H1 (cell line): Measurements from ENCODE around the gene ID2. TPM values are rescaled to one million over a fixed set of nuclear protein-coding genes. Genes with fewer than 3 reads are reported as not detected.

ENCODE experiments used
- CTCF ChIA-PET: fragments of 300-600 bp; sonication (Branson Sonifier 250); formaldehyde crosslinking; loops from one replicate; lab custom pipeline; 2021; ENCODE audit not compliant: partially characterized antibody; lab: Charles Lee
- POLR2A ChIA-PET: fragments of 300-600 bp; sonication (Branson Sonifier 250); formaldehyde crosslinking; loops from one replicate; lab custom pipeline; 2021; ENCODE audit warnings: inconsistent platforms; ENCODE audit not compliant: partially characterized antibody; lab: Charles Lee
- DNase-seq, 2 experiments: peaks; one replicate each; pipeline versions ENCODE4 v3.0.0 to v3.0.0-alpha.2; 2010 to 2022; ENCODE audit warnings: low spot score in 2 of 2, low read depth in 1 of 2, mixed read lengths in 1 of 2
- FAIRE-seq: peaks from 2 replicates; lab custom pipeline; 2011; peaks lifted over from hg19 to GRCh38; lab: Jason Lieb, UNC
- H2AFZ ChIP-seq: 2 replicates; pipeline ENCODE4 v1.8.1; 2012; ENCODE audit warnings: low read length, inconsistent platforms
- H2AK5ac ChIP-seq: 2 replicates; pipeline ENCODE4 v1.6.1; 2013; ENCODE audit warnings: low read depth, low read length
- H2BK120ac ChIP-seq: replicated peaks from 2 replicates; pipeline ENCODE3; 2013; ENCODE audit warnings: low read depth, low read length, inconsistent platforms
- H2BK12ac ChIP-seq: 2 replicates; pipeline ENCODE4 v1.6.1; 2013; ENCODE audit warnings: low read depth, low read length
- H2BK15ac ChIP-seq: 2 replicates; pipeline ENCODE4 v1.6.1; 2013; ENCODE audit warnings: low read length
- H2BK20ac ChIP-seq: 2 replicates; pipeline ENCODE4 v1.6.1; 2013; ENCODE audit warnings: low read length
- H2BK5ac ChIP-seq: 2 replicates; pipeline ENCODE4 v1.6.1; 2013; ENCODE audit warnings: low read depth, low read length
- H3K14ac ChIP-seq: 2 replicates; pipeline ENCODE4 v1.6.1; 2013; ENCODE audit warnings: inconsistent platforms; ENCODE audit not compliant: insufficient read length
- H3K18ac ChIP-seq: 2 replicates; pipeline ENCODE4 v1.6.1; 2013; ENCODE audit warnings: low read length; ENCODE audit errors: extremely low read depth
- H3K23ac ChIP-seq: 2 replicates; pipeline ENCODE4 v1.6.1; 2013; ENCODE audit warnings: inconsistent platforms; ENCODE audit not compliant: insufficient read length
- H3K23me2 ChIP-seq: 2 replicates; pipeline ENCODE4 v1.6.1; 2013; ENCODE audit warnings: low read depth, low read length
- H3K27ac ChIP-seq: 2 replicates; pipeline ENCODE4 v1.6.1; 2011; ENCODE audit warnings: low read depth, low read length, inconsistent platforms
- H3K27me3 ChIP-seq, 4 experiments: replicated peaks in 1 of 4; 1 replicate in 1 of 4; 2 replicates in 3 of 4; pipeline versions ENCODE4 v1.6.1 to v1.8.1; 2011 to 2013; ENCODE audit warnings: low read length in 3 of 4, mild to moderate bottlenecking in 3 of 4, inconsistent platforms in 2 of 4, mixed read lengths in 2 of 4, moderate library complexity in 1 of 4; ENCODE audit not compliant: control insufficient read depth in 3 of 4, insufficient read depth in 3 of 4; ENCODE audit errors: extremely low read depth in 1 of 4
- H3K36me3 ChIP-seq, 4 experiments: 2 replicates each; pipeline versions ENCODE4 v1.6.1 to v1.8.1; 2011 to 2013; ENCODE audit warnings: mild to moderate bottlenecking in 4 of 4, low read length in 3 of 4, moderate library complexity in 2 of 4, control low read depth in 1 of 4, inconsistent platforms in 1 of 4; ENCODE audit not compliant: insufficient read depth in 4 of 4, control insufficient read depth in 2 of 4
- H3K4ac ChIP-seq: replicated peaks from 2 replicates; pipeline ENCODE3; 2013; ENCODE audit warnings: low read length, low read depth, mixed read lengths, inconsistent platforms; ENCODE audit not compliant: insufficient read length
- H3K4me1 ChIP-seq, 4 experiments: replicated peaks in 1 of 4; 1 replicate in 1 of 4; 2 replicates in 3 of 4; pipeline versions ENCODE4 v1.6.1 to v1.8.1; 2011 to 2013; ENCODE audit warnings: low read length in 3 of 4, inconsistent platforms in 2 of 4, mixed read lengths in 1 of 4; ENCODE audit not compliant: insufficient read depth in 4 of 4, control insufficient read depth in 3 of 4
- H3K4me2 ChIP-seq, 2 experiments: 2 replicates each; pipeline versions ENCODE4 v1.6.1 to v1.8.1; 2011 to 2013; ENCODE audit warnings: low read depth in 2 of 2, low read length in 2 of 2, control low read depth in 1 of 2, inconsistent platforms in 1 of 2, mild to moderate bottlenecking in 1 of 2; ENCODE audit not compliant: insufficient read depth in 1 of 2
- H3K4me3 ChIP-seq, 4 experiments: fragments of 200-600, 300-600 bp in 1 of 4; sonication (generic), shearing (Covaris generic), sonication (Bioruptor Twin) in 1 of 4; 2 replicates each; pipeline versions ENCODE4 v1.5.1 to v1.8.1; 2011 to 2016; ENCODE audit warnings: low read length in 4 of 4, low read depth in 3 of 4, control low read depth in 2 of 4, inconsistent platforms in 2 of 4, mild to moderate bottlenecking in 2 of 4, mixed read lengths in 1 of 4, moderate library complexity in 1 of 4; ENCODE audit not compliant: insufficient read depth in 2 of 4; ENCODE audit errors: extremely low read depth in 1 of 4
- H3K56ac ChIP-seq: replicated peaks from 2 replicates; pipeline ENCODE3; 2013; ENCODE audit warnings: low read depth, mild to moderate bottlenecking, mixed read lengths, low read length, inconsistent platforms; ENCODE audit not compliant: insufficient read length
- H3K79me1 ChIP-seq: 2 replicates; pipeline ENCODE4 v1.6.1; 2013; ENCODE audit warnings: low read depth, low read length, control low read depth
- H3K79me2 ChIP-seq, 2 experiments: 2 replicates each; pipeline versions ENCODE4 v1.6.1 to v1.8.1; 2012 to 2013; ENCODE audit warnings: low read length in 2 of 2, mild to moderate bottlenecking in 2 of 2, inconsistent platforms in 1 of 2; ENCODE audit not compliant: insufficient read depth in 2 of 2, control insufficient read depth in 1 of 2
- H3K9ac ChIP-seq, 4 experiments: replicated peaks in 1 of 4; 1 replicate in 1 of 4; 2 replicates in 3 of 4; pipeline versions ENCODE4 v1.6.1 to v1.8.1; 2011 to 2013; ENCODE audit warnings: low read depth in 3 of 4, low read length in 3 of 4, control low read depth in 2 of 4, mild to moderate bottlenecking in 2 of 4, moderate library complexity in 2 of 4, inconsistent platforms in 1 of 4; ENCODE audit errors: extremely low read depth in 1 of 4
- H3K9me3 ChIP-seq, 2 experiments: 2 replicates each; pipeline versions ENCODE4 v1.6.1 to v1.8.1; 2012 to 2013; ENCODE audit warnings: mild to moderate bottlenecking in 2 of 2, moderate library complexity in 2 of 2, control low read depth in 1 of 2, inconsistent platforms in 1 of 2, low read depth in 1 of 2, low read length in 1 of 2, mixed read lengths in 1 of 2; ENCODE audit not compliant: insufficient read depth in 2 of 2
- H4K20me1 ChIP-seq, 2 experiments: replicated peaks in 1 of 2; 2 replicates each; pipeline versions ENCODE3 to v1.8.1; 2011 to 2013; ENCODE audit warnings: inconsistent platforms in 2 of 2, low read length in 2 of 2, mild to moderate bottlenecking in 1 of 2; ENCODE audit not compliant: insufficient read depth in 2 of 2, control insufficient read depth in 1 of 2
- H4K5ac ChIP-seq: 2 replicates; pipeline ENCODE4 v1.6.1; 2013; ENCODE audit warnings: low read length, low read depth, mixed read lengths, inconsistent platforms; ENCODE audit not compliant: insufficient read length
- H4K8ac ChIP-seq: 2 replicates; pipeline ENCODE4 v1.8.0; 2013; ENCODE audit warnings: mild to moderate bottlenecking, moderate library complexity, low read length, inconsistent platforms; ENCODE audit not compliant: insufficient read depth; ENCODE audit errors: extremely low read depth
- H4K91ac ChIP-seq: replicated peaks from 2 replicates; pipeline ENCODE3; 2013; ENCODE audit warnings: low read length, mixed read lengths, inconsistent platforms; ENCODE audit not compliant: insufficient read length
- FOSL1 ChIP-seq: IDR thresholded peaks from 2 replicates; pipeline ENCODE4 v1.6.1; 2011; ENCODE audit warnings: mild to moderate bottlenecking, low read depth, low read length, moderate library complexity; ENCODE audit not compliant: insufficient read depth
- JUND ChIP-seq: IDR thresholded peaks from 2 replicates; pipeline ENCODE4 v1.6.1; 2011; ENCODE audit warnings: mild to moderate bottlenecking, improper control_type of control experiment, low read length
- POLR2AphosphoS5 ChIP-seq: IDR thresholded peaks from 2 replicates; pipeline ENCODE4 v1.6.1; 2011; ENCODE audit warnings: low read depth, low read length
- RBBP5 ChIP-seq: IDR thresholded peaks from 2 replicates; pipeline ENCODE4 v1.7.1; 2012; ENCODE audit warnings: low read depth, mild to moderate bottlenecking, inconsistent platforms, low read length, moderate library complexity, borderline replicate concordance
- SAP30 ChIP-seq: fragments of 300-600 bp; sonication (generic); IDR thresholded peaks from 2 replicates; pipeline ENCODE4 v1.7.1; 2012; ENCODE audit warnings: low read length, moderate library complexity, mild to moderate bottlenecking, inconsistent platforms; ENCODE audit not compliant: insufficient read depth, insufficient replicate concordance
- SP4 ChIP-seq: IDR thresholded peaks from 2 replicates; pipeline ENCODE4 v1.6.1; 2012; ENCODE audit warnings: low read length, inconsistent platforms
- WGBS, 2 experiments: shearing (Covaris generic) in 1 of 2; methylation state at CpG; one replicate each; pipeline versions ENCODE4 v1.1.6 to v1.1.7; 2013 to 2015; ENCODE audit warnings: low lambda C conversion rate in 2 of 2, mixed read lengths in 2 of 2, inconsistent platforms in 1 of 2, low coverage in 1 of 2, missing lambda C conversion rate in 1 of 2; ENCODE audit not compliant: insufficient replicate concordance in 2 of 2, insufficient coverage in 1 of 2, insufficient read length in 1 of 2; ENCODE audit errors: extremely low coverage in 1 of 2, missing lambda C conversion rate in 1 of 2; 5-methylcytosine and 5-hydroxymethylcytosine counted together
- polyA plus RNA-seq, 7 experiments: library from polyadenylated mRNA; depleted of rRNA in 3 of 7; stranded (reverse) in 5 of 7; unstranded in 2 of 7; fragments of >200 nt in 5 of 7; fragments of 200-250 nt in 2 of 7; gene quantifications; 1 replicate in 5 of 7; 2 replicates in 1 of 7; 4 replicates in 1 of 7; pipeline versions ENCODE4 v1.2.1 to v1.2.3, GENCODE V29; 2011 to 2013; ENCODE audit warnings: missing spikeins in 2 of 7, mixed read lengths in 2 of 7
- total RNA-seq: library from RNA; stranded (reverse); fragmentation: NEBNext Ultra II Directional; extraction: Animal tissue kit (Norgen Biotek cat#: 25700); gene quantifications from 2 replicates; pipeline ENCODE4 v1.2.1, GENCODE V29; 2021
- TF ChIP-seq, protein P1 (sequence below): IDR thresholded peaks from 2 replicates; pipeline ENCODE4 v1.6.1; 2012; ENCODE audit warnings: inconsistent platforms

The ID2 gene
- total and polyA plus RNA-seq, 2 of the 8 experiments (the other 6 are each of a cell fraction or from before 2014, with no cell fraction given), result 36.7 to 214 TPM

DNA sequence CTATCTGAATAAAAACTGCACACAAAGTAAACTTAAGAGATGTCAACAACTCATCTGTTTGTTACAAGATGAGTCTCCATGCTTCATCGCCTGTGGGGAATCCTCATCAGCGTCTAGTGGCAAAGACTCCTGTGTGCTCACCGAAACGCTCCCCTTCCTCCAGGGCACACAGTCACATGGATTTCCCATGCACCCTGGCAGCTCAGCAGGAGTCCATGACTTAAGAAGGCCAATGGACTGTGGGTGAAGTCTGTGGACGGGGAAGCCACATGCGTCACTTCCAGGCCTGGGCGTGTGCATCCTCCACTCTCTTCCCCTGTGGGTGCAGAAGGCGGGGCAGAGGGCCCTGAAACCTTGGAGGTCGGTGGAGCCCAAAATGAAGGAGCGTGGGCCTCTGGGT is 41.1 kb downstream of the ID2 start:
- Histone ChIP-seq H2BK5ac (no peak overlapping the region), H3K23ac (no peak overlapping the region), H3K27ac (no peak overlapping the region), H3K27me3 (no peaks in the 10 kb centered on the region), H3K23me2 (peaks cover 1% of the 10 kb centered on the region; the same call in 1 of the 2 replicates), H3K4ac (no peak overlapping the region), H3K79me1 (no peaks in the 10 kb centered on the region), H3K9ac (no peak overlapping the region), H4K5ac (no peak overlapping the region), H2BK12ac (no peak overlapping the region), H3K14ac (no peak overlapping the region), H3K36me3 (no peaks in the 10 kb centered on the region), H3K4me2 (no peak overlapping the region), H4K8ac (no peak overlapping the region; the same call in 1 of the 2 replicates), H3K9me3 (no peaks in the 10 kb centered on the region), H4K20me1 (no peaks in the 10 kb centered on the region), H4K91ac (no peak overlapping the region), H2BK20ac (no peak overlapping the region), H2BK120ac (no peak overlapping the region), H3K4me1 (no peaks in the 10 kb centered on the region), H2AK5ac (no peak overlapping the region), H2BK15ac (no peak overlapping the region), H3K4me3 (no peak overlapping the region), H3K56ac (no peak overlapping the region), H2AFZ (no peak overlapping the region), H3K79me2 (no peaks in the 10 kb centered on the region), H3K18ac (no peak overlapping the region)
- FAIRE-seq, result no peak
- ChIA-PET CTCF (no interaction called here), POLR2A (no interaction called here)
- DNase-seq, result no peak
- WGBS, 2 experiments, result 85% methylated on average over 10 of the region's 10 CpGs; no CpG with 5 or more reads in 1 of the 2 experiments
- TF ChIP-seq SAP30, result no peak
- TF ChIP-seq RBBP5, result no peak
- no peak for TF ChIP-seq SP4
- no peak for TF ChIP-seq JUND
- no peak for TF ChIP-seq POLR2AphosphoS5
- TF ChIP-seq, protein P1, sequence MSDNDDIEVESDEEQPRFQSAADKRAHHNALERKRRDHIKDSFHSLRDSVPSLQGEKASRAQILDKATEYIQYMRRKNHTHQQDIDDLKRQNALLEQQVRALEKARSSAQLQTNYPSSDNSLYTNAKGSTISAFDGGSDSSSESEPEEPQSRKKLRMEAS, result no peak
- no peak for TF ChIP-seq FOSL1
